NB4 (cell line): ENCODE data around the gene RAET1L.
A peak's percentile ranks its signal among the peaks of the same experiment; 100 is the strongest.
"Not testable (repeated sequence)": the region's sequence is repeated elsewhere in the genome, so short reads cannot be mapped to it uniquely, and the experiment has no call there.

ENCODE experiments used
- DNase-seq: peaks from one replicate; pipeline ENCODE4 v3.0.0; 2010; ENCODE audit warnings: low read depth
- H3K4me3 ChIP-seq: one replicate; pipeline ENCODE4 v1.5.1; 2011; ENCODE audit warnings: mild to moderate bottlenecking, low read depth, low read length, moderate library complexity
- MAX ChIP-seq: IDR thresholded peaks from 2 replicates; pipeline ENCODE4 v1.6.1; 2011; ENCODE audit warnings: low read depth, low read length
- MYC ChIP-seq: IDR thresholded peaks from 2 replicates; pipeline ENCODE4 v1.6.1; 2011; ENCODE audit warnings: low read depth, low read length
- POLR2A ChIP-seq: IDR thresholded peaks from 2 replicates; pipeline ENCODE4 v1.6.1; 2011; ENCODE audit warnings: mild to moderate bottlenecking; ENCODE audit not compliant: insufficient read length; ENCODE audit errors: extremely low read depth
- TF ChIP-seq, protein P1 (sequence below): IDR thresholded peaks from one replicate; pipeline ENCODE4 v1.5.1; 2012; ENCODE audit warnings: low read depth, low read length

The RAET1L gene

GRCh38 chr6:149977221-149977620 is 48.1 kb downstream of the RAET1L start:
- DNase-seq, result no peak
- TF ChIP-seq MYC, result no peak
- TF ChIP-seq, protein P1, sequence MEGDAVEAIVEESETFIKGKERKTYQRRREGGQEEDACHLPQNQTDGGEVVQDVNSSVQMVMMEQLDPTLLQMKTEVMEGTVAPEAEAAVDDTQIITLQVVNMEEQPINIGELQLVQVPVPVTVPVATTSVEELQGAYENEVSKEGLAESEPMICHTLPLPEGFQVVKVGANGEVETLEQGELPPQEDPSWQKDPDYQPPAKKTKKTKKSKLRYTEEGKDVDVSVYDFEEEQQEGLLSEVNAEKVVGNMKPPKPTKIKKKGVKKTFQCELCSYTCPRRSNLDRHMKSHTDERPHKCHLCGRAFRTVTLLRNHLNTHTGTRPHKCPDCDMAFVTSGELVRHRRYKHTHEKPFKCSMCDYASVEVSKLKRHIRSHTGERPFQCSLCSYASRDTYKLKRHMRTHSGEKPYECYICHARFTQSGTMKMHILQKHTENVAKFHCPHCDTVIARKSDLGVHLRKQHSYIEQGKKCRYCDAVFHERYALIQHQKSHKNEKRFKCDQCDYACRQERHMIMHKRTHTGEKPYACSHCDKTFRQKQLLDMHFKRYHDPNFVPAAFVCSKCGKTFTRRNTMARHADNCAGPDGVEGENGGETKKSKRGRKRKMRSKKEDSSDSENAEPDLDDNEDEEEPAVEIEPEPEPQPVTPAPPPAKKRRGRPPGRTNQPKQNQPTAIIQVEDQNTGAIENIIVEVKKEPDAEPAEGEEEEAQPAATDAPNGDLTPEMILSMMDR, result no peak
- no peak for TF ChIP-seq POLR2A
- TF ChIP-seq MAX, result no peak
- no peak overlapping the region for H3K4me3 ChIP-seq

GRCh38 chr6:149975400-149975799 is 49.9 kb downstream of the RAET1L start:
- no peak for DNase-seq
- H3K4me3 ChIP-seq, result no peak overlapping the region
- TF ChIP-seq, protein P1, result no peak
- TF ChIP-seq MYC (no peak), MAX (no peak), POLR2A (no peak)

DNA sequence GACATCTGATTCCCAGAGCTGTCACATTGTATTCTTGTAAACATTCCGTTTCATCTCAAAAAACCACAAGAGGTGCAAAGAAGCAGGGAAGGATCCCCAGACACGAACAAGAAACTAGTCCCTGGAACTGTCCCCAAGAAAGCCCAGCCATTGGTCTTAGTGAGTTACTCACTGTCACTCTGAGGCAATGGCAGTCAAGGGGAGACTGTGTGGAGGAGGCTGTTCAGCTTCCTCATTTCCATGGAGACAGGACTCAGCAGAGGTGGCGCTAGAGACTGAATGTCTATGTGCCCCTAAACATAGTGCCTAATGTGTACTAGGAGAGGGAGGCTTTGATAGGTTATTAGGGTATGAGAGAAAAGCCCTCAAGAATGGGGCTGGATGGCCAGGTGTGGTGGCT is 50.5 kb downstream of the RAET1L start:
- TF ChIP-seq MAX (no peak), MYC (no peak), POLR2A (no peak)
- TF ChIP-seq, protein P1, result peak; percentile 33
- DNase-seq, result peak; percentile 69
- H3K4me3 ChIP-seq, result no peak overlapping the region

DNA sequence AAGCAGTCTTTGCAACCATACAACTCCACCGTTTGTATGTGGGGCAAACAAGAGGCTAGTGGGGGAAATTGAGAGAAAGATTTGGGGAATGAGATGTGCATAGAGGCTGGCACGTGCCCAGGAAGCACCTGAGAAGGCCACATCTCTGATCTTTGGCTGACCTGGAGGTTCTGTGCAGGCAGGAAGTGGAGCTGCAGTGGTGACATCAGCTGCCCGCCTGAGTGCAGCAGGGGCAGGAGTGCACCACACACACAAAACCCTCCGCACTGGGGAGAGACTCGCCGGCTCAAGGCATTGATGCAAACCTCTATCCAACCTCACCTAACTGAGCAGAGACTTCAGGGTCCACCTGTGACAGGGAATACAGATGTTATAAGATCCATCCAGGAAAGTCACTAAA is 50.9 kb downstream of the RAET1L start:
- not testable (repeated sequence) for H3K4me3 ChIP-seq, DNase-seq

DNA sequence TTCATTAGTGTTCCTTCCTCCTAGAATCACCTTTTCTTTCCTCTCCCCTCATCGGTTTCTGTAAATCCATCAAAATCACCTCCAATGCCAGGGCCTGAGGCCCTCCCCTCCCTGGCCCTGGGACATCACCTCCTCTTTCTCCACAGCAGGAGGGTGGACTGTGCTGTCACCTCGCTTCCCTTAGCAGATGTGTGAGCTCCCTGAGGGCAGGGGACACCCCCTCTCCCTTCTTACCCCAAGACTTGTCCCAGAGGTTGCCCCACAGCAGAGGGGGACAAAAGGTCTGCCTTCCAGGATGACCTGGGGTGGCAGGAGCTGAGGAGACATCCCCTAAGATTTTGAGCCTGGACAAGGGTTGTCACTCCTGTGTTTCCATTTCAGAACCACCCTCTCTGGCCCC is 55.7 kb downstream of the RAET1L start:
- H3K4me3 ChIP-seq, result no peak overlapping the region
- TF ChIP-seq, protein P1, result no peak
- TF ChIP-seq POLR2A, result no peak
- TF ChIP-seq MYC, result no peak
- no peak for TF ChIP-seq MAX
- no peak for DNase-seq

GRCh38 chr6:149968909-149969308 is 56.4 kb downstream of the RAET1L start:
- H3K4me3 ChIP-seq, DNase-seq: not testable (repeated sequence)
